Peyer's patch (tissue), 4 donors: ENCODE results near the gene FLRT2. TPM values are rescaled to one million over a fixed set of nuclear protein-coding genes. Genes with fewer than 3 reads are reported as not detected.

Experiments used
- DNase-seq, 3 donors: peaks; one replicate each; pipeline ENCODE4 v3.0.0-alpha.2; 2017 to 2019
- H3K27ac ChIP-seq, 4 donors: fragments of 200-600 bp; sonication (generic); one replicate each; pipeline ENCODE4 v1.5.1; 2016 to 2019
- H3K27me3 ChIP-seq, 2 donors: fragments of 200-600 bp; sonication (generic); one replicate each; pipeline ENCODE4 v1.5.1; 2019
- H3K36me3 ChIP-seq, 3 donors: fragments of 200-600 bp; sonication (generic); one replicate each; pipeline ENCODE4 v1.5.1; 2016 to 2019
- H3K4me1 ChIP-seq, 4 donors: fragments of 200-600 bp; sonication (generic); one replicate each; pipeline ENCODE4 v1.5.1; 2016 to 2019
- H3K4me3 ChIP-seq, 4 donors: fragments of 200-600 bp; sonication (generic); 1 replicate in 3 of 4; 2 replicates in 1 of 4; pipeline ENCODE4 v1.5.1; 2016 to 2019; ENCODE audit warnings: mild to moderate bottlenecking in 1 of 4
- H3K9me3 ChIP-seq, 4 donors: fragments of 200-600 bp; sonication (generic); one replicate each; pipeline ENCODE4 v1.5.1; 2016 to 2019; ENCODE audit warnings: mild to moderate bottlenecking in 1 of 4
- POLR2A ChIP-seq, 2 donors: fragments of 450-650 bp; IDR thresholded peaks; one replicate each; pipeline ENCODE4 v1.5.1; 2017; ENCODE audit warnings: antibody characterized with exemption in 2 of 2, mild to moderate bottlenecking in 2 of 2, moderate library complexity in 2 of 2
- total RNA-seq, 4 donors: library from RNA; depleted of rRNA; stranded (reverse); fragments of >200 nt; gene quantifications; one replicate each; pipeline ENCODE4 v1.1.0, GENCODE V29; 2016
- TF ChIP-seq, protein P1 (sequence below), 6 experiments: fragments of 450-650 bp in 4 of 6; fragments of 200-600 bp in 2 of 6; sonication (generic) in 1 of 6; IDR thresholded peaks; one replicate each; pipeline ENCODE4 v1.5.1; 2017 to 2019; ENCODE audit warnings: antibody characterized with exemption in 6 of 6, mild to moderate bottlenecking in 3 of 6, moderate library complexity in 1 of 6

FLRT2 gene
- total RNA-seq, 4 donors from 2014 or later = 1.1 to 4.8 (median 2.2) TPM

GRCh38 chr14:85531587-85532373 lies 1.8 kb downstream of the FLRT2 start:
- Histone ChIP-seq H3K27me3 (peaks cover 0 to 31% of the 10 kb centered on the region in 2 donors), H3K4me1 (peaks cover 0 to 41% (median 0%) of the 10 kb centered on the region in 4 donors), H3K9me3 (no peaks in the 10 kb centered on the region), H3K36me3 (no peaks in the 10 kb centered on the region), H3K27ac (peak overlapping the region in 3 of 4 donors; percentile 39 to 63 (median 59)), H3K4me3 (peak overlapping the region; percentile 18 to 57 (median 37))
- peak in 2 of 3 donors; percentile 53 to 55 for DNase-seq
- TF ChIP-seq, protein P1, sequence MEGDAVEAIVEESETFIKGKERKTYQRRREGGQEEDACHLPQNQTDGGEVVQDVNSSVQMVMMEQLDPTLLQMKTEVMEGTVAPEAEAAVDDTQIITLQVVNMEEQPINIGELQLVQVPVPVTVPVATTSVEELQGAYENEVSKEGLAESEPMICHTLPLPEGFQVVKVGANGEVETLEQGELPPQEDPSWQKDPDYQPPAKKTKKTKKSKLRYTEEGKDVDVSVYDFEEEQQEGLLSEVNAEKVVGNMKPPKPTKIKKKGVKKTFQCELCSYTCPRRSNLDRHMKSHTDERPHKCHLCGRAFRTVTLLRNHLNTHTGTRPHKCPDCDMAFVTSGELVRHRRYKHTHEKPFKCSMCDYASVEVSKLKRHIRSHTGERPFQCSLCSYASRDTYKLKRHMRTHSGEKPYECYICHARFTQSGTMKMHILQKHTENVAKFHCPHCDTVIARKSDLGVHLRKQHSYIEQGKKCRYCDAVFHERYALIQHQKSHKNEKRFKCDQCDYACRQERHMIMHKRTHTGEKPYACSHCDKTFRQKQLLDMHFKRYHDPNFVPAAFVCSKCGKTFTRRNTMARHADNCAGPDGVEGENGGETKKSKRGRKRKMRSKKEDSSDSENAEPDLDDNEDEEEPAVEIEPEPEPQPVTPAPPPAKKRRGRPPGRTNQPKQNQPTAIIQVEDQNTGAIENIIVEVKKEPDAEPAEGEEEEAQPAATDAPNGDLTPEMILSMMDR (IDR thresholded peaks at IDR 0.05) = no peak
- TF ChIP-seq POLR2A (IDR thresholded peaks at IDR 0.05) = no peak

GRCh38 chr14:85532374-85533022 lies 2.6 kb downstream of the FLRT2 start:
- Histone ChIP-seq H3K36me3 (no peaks in the 10 kb centered on the region), H3K9me3 (no peaks in the 10 kb centered on the region), H3K4me1 (peaks cover 0 to 41% (median 0%) of the 10 kb centered on the region in 4 donors), H3K27ac (peak overlapping the region in 3 of 4 donors; percentile 51 to 63 (median 55)), H3K27me3 (peaks cover 0 to 31% of the 10 kb centered on the region in 2 donors), H3K4me3 (peak overlapping the region in 3 of 4 donors; percentile 32 to 57 (median 51))
- DNase-seq = no peak
- TF ChIP-seq, protein P1 (IDR thresholded peaks at IDR 0.05) = no peak
- TF ChIP-seq POLR2A (IDR thresholded peaks at IDR 0.05) = no peak

DNA sequence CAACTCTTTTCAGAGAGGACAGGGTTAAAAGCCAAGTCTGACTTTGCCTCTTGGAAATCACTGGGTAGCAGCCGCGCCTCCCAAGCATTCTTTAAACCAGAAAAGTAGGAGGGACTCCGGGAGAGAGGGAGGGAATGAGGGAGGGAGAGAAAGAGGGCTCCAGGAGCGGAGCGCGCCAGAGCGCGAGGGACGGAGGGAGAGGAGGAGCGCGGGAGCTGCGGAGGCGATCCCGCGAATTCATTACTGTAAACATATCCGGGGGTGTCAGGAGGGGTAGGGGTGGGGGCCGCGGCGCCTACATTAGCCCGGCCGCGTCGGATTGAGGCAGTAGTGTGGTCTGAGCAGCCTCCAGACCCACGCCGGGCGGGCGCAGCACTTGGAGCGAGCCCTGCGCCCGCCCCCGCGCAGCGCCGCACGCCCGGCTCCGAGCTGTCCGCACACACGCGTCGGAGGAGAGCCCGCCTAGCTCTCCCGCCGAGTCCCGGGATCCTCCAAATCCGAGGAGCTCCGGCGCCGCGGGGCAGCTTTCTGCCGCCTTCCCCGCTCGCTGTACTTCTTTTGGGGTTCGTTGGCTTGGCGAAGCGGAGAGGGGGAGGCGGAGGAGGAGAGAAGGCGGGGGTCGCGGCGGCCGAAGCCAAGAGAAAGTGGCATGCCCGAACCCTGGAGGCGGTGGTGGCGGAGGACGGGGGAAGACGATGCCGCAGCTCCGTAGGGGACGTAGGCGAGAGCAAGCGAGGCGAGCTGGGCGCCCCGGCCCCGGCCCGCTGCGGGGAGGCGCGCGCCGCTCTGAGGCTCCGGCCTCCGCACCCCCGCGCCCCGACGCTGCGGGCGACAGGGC lies 3.3 kb downstream of the FLRT2 start:
- Histone ChIP-seq H3K4me1 (peaks cover 0 to 41% (median 0%) of the 10 kb centered on the region in 4 donors), H3K4me3 (peak overlapping the region; percentile 31 to 57 (median 42)), H3K27ac (peak overlapping the region; percentile 51 to 63 (median 56)), H3K27me3 (peaks cover 0 to 31% of the 10 kb centered on the region in 2 donors), H3K9me3 (no peaks in the 10 kb centered on the region), H3K36me3 (no peaks in the 10 kb centered on the region)
- TF ChIP-seq, protein P1 (IDR thresholded peaks at IDR 0.05) = no peak
- no peak for TF ChIP-seq POLR2A (IDR thresholded peaks at IDR 0.05)
- peak in 2 of 3 donors; percentile 47 to 52 for DNase-seq

DNA sequence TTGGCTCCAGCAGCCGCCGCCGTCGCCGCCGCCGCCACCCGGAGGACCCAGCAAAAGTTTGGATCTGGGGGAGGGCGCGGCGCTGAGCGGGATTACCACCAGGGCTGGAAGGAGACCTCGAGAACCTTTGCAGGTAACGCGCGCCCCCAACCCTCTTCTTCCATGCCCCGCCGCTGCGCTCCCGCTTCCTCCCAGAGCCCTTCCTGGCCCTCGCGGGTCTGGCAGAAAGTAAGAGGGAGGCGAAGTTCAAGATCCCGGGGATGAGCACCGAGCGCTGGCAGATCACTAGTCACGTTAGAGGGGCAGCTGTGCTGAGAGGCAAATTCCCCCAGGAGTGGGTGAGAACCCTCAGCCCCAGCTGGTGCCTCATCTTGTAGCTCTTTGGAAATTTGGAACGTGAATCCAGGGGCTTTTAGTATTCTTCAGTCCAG lies 3.9 kb downstream of the FLRT2 start:
- TF ChIP-seq, protein P1 (IDR thresholded peaks at IDR 0.05) = no peak
- TF ChIP-seq POLR2A (IDR thresholded peaks at IDR 0.05) = no peak
- Histone ChIP-seq H3K4me1 (peaks cover 0 to 40% (median 0%) of the 10 kb centered on the region in 4 donors), H3K9me3 (no peaks in the 10 kb centered on the region), H3K27me3 (peaks cover 0 to 31% of the 10 kb centered on the region in 2 donors), H3K27ac (peak overlapping the region in 3 of 4 donors; percentile 55 to 63 (median 57)), H3K4me3 (peak overlapping the region; percentile 31 to 57 (median 42)), H3K36me3 (no peaks in the 10 kb centered on the region)
- no peak for DNase-seq
